DND-41 (cell line): ENCODE measurements around the gene PLEKHA6.

Source experiments
- ATAC-seq: fragments of 200-7000 bp; cut with Tn5 transposase; 3 replicates; pipeline ENCODE4 v1.9.1; 2021; ENCODE audit warnings: low read depth; ENCODE audit not compliant: insufficient read depth
- DNase-seq: peaks from one replicate; pipeline ENCODE4 v3.0.0-alpha.2; 2020
- H2AFZ ChIP-seq: 2 replicates; pipeline ENCODE4 v1.6.0; 2012; ENCODE audit warnings: low read depth, low read length
- H3K27ac ChIP-seq: 2 replicates; pipeline ENCODE4 v1.5.1; 2012; ENCODE audit warnings: low read length, inconsistent platforms
- H3K27me3 ChIP-seq: fragments of 200-600 bp; sonication (generic); 2 replicates; pipeline ENCODE4 v1.6.0; 2012; ENCODE audit warnings: low read length, mild to moderate bottlenecking, inconsistent platforms; ENCODE audit not compliant: insufficient read depth, poor library complexity
- H3K36me3 ChIP-seq: 2 replicates; pipeline ENCODE4 v1.5.1; 2012; ENCODE audit warnings: low read length, inconsistent platforms; ENCODE audit not compliant: insufficient read depth
- H3K4me1 ChIP-seq: 2 replicates; pipeline ENCODE4 v1.5.1; 2012; ENCODE audit warnings: mild to moderate bottlenecking, low read length; ENCODE audit not compliant: insufficient read depth
- H3K4me2 ChIP-seq: 2 replicates; pipeline ENCODE4 v1.6.0; 2012; ENCODE audit warnings: mild to moderate bottlenecking, moderate library complexity, low read length, inconsistent platforms; ENCODE audit not compliant: insufficient read depth
- H3K4me3 ChIP-seq, 2 experiments: fragments of 200-600 bp in 1 of 2; shearing (Covaris generic) in 1 of 2; 2 replicates each; pipeline ENCODE4 v1.5.1; 2012 to 2016; ENCODE audit warnings: inconsistent platforms in 2 of 2, low read length in 2 of 2, mild to moderate bottlenecking in 2 of 2, low read depth in 1 of 2, moderate library complexity in 1 of 2
- H3K79me2 ChIP-seq: 2 replicates; pipeline ENCODE4 v1.6.0; 2012; ENCODE audit warnings: low read length, inconsistent platforms; ENCODE audit not compliant: insufficient read depth
- H3K9ac ChIP-seq: 2 replicates; pipeline ENCODE4 v1.6.0; 2012; ENCODE audit warnings: low read depth, mild to moderate bottlenecking, inconsistent platforms, low read length, moderate library complexity
- H3K9me3 ChIP-seq: 2 replicates; pipeline ENCODE4 v1.5.1; 2012; ENCODE audit warnings: low read length, moderate library complexity, mild to moderate bottlenecking, inconsistent platforms; ENCODE audit not compliant: insufficient read depth, severe bottlenecking
- H4K20me1 ChIP-seq: 2 replicates; pipeline ENCODE4 v1.6.0; 2012; ENCODE audit warnings: low read length; ENCODE audit not compliant: insufficient read depth
- CTCF ChIP-seq: IDR thresholded peaks from 2 replicates; pipeline ENCODE4 v1.5.1; 2012; ENCODE audit warnings: borderline replicate concordance, low read length, moderate library complexity, mild to moderate bottlenecking; ENCODE audit not compliant: poor library complexity, severe bottlenecking; ENCODE audit errors: extremely low read depth
- EZH2 ChIP-seq: IDR thresholded peaks from 3 replicates; pipeline ENCODE4 v1.6.1; 2012; ENCODE audit warnings: borderline replicate concordance, low read depth, mild to moderate bottlenecking, moderate library complexity, low read length, inconsistent platforms; ENCODE audit not compliant: severe bottlenecking

The PLEKHA6 gene

GRCh38 chr1:204391629-204392028, 31.9 kb upstream of the PLEKHA6 start:
- Histone ChIP-seq H3K9me3 (no peaks in the 10 kb centered on the region), H3K4me2 (no peak overlapping the region), H2AFZ (no peak overlapping the region), H3K27ac (no peak overlapping the region), H3K27me3 (no peaks in the 10 kb centered on the region), H3K79me2 (no peaks in the 10 kb centered on the region), H4K20me1 (no peaks in the 10 kb centered on the region), H3K36me3 (peaks cover 5% of the 10 kb centered on the region; the same call in 1 of the 2 replicates), H3K4me3 (no peak overlapping the region), H3K9ac (no peak overlapping the region), H3K4me1 (no peaks in the 10 kb centered on the region)
- ATAC-seq: no peak
- TF ChIP-seq EZH2: no peak
- TF ChIP-seq CTCF: no peak
- DNase-seq: no peak

- no peak overlapping the region for H3K27ac ChIP-seq
- H4K20me1 ChIP-seq: no peaks in the 10 kb centered on the region
- H3K36me3 ChIP-seq: 0 out of 2 replicates have a peak, but pooled peaks cover under 1% of the 10 kb centered on the region
- no peak overlapping the region for H3K4me3 ChIP-seq
- H3K9ac ChIP-seq: no peak overlapping the region
- H3K4me1 ChIP-seq: no peaks in the 10 kb centered on the region
- no peak for ATAC-seq
- peaks cover 3% of the 10 kb centered on the region for H3K27me3 ChIP-seq
- H3K79me2 ChIP-seq: no peaks in the 10 kb centered on the region
- H3K4me2 ChIP-seq: no peak overlapping the region
- DNase-seq: no peak
- TF ChIP-seq EZH2 (no peak), CTCF (no peak)
- no peaks in the 10 kb centered on the region for H3K9me3 ChIP-seq
- no peak overlapping the region for H2AFZ ChIP-seq
Observed at GRCh38 chr1:204390751-204391466, 31.2 kb upstream of the PLEKHA6 start.

- Histone ChIP-seq H3K4me2 (no peak overlapping the region), H3K27me3 (peaks cover 6% of the 10 kb centered on the region), H3K27ac (no peak overlapping the region), H3K4me3 (no peak overlapping the region), H3K9me3 (no peaks in the 10 kb centered on the region), H3K36me3 (no peaks in the 10 kb centered on the region), H4K20me1 (no peaks in the 10 kb centered on the region), H3K4me1 (peaks cover 13% of the 10 kb centered on the region), H3K9ac (no peak overlapping the region), H3K79me2 (no peaks in the 10 kb centered on the region), H2AFZ (no peak overlapping the region)
- TF ChIP-seq EZH2 (no peak), CTCF (no peak)
- no peak for ATAC-seq
- no peak for DNase-seq
Observed at GRCh38 chr1:204385727-204386126, 26.0 kb upstream of the PLEKHA6 start.
